Neural cell (in vitro differentiated cells): Measurements from ENCODE around the gene HIBADH. TPM values are rescaled to one million over a fixed set of nuclear protein-coding genes. Genes with fewer than 3 reads are reported as not detected.

Experiments
- H2AFZ ChIP-seq: fragments of 200-600, 300-800 bp; sonication (generic), shearing (Covaris generic); 2 replicates; pipeline ENCODE4 v1.6.0; 2014; ENCODE audit warnings: low read depth, mild to moderate bottlenecking, antibody characterized with exemption, low read length, moderate library complexity
- H3F3A ChIP-seq: fragments of 200-600 bp; shearing (Covaris generic); 2 replicates; pipeline ENCODE4 v1.6.1; 2016; ENCODE audit warnings: mild to moderate bottlenecking, moderate library complexity, mixed read lengths, antibody characterized with exemption, low read length; ENCODE audit not compliant: insufficient read depth, poor library complexity, severe bottlenecking
- H3K27ac ChIP-seq: fragments of 200-600, 300-800 bp; sonication (generic), shearing (Covaris generic); 2 replicates; pipeline ENCODE4 v1.5.1; 2014; ENCODE audit warnings: mild to moderate bottlenecking, low read length, moderate library complexity
- H3K27me3 ChIP-seq: fragments of 300-800, 200-600 bp; sonication (generic), shearing (Covaris generic); 2 replicates; pipeline ENCODE4 v1.6.0; 2014; ENCODE audit warnings: mild to moderate bottlenecking, low read depth, low read length, moderate library complexity; ENCODE audit not compliant: insufficient read depth
- H3K36me3 ChIP-seq: fragments of 300-800, 200-600 bp; sonication (generic), shearing (Covaris generic); 2 replicates; pipeline ENCODE4 v1.5.1; 2014; ENCODE audit warnings: mild to moderate bottlenecking, antibody characterized with exemption, low read length, moderate library complexity; ENCODE audit not compliant: insufficient read depth
- H3K4me2 ChIP-seq: fragments of 300-800, 200-600 bp; sonication (generic), shearing (Covaris generic); 2 replicates; pipeline ENCODE4 v1.6.0; 2014; ENCODE audit warnings: mild to moderate bottlenecking, low read length
- H3K4me3 ChIP-seq: fragments of 300-800, 200-600 bp; sonication (generic), shearing (Covaris generic); 2 replicates; pipeline ENCODE4 v1.5.1; 2014; ENCODE audit warnings: mild to moderate bottlenecking, low read length, moderate library complexity
- H3K79me2 ChIP-seq: fragments of 200-600 bp; shearing (Covaris generic); replicated peaks from 2 replicates; pipeline ENCODE4 v1.6.0; 2014; ENCODE audit warnings: mild to moderate bottlenecking, low read length, moderate library complexity; ENCODE audit not compliant: insufficient read depth
- H3K9ac ChIP-seq: fragments of 300-800, 200-600 bp; sonication (generic), shearing (Covaris generic); 2 replicates; pipeline ENCODE4 v1.6.1; 2016; ENCODE audit warnings: mild to moderate bottlenecking, low read length, mixed read lengths
- H3K9me2 ChIP-seq: fragments of 200-600 bp; shearing (Covaris generic); 2 replicates; pipeline ENCODE4 v1.6.1; 2016; ENCODE audit warnings: mild to moderate bottlenecking, low read length, mixed read lengths; ENCODE audit not compliant: insufficient read depth
- H3K9me3 ChIP-seq: fragments of 200-600, 300-800 bp; sonication (generic), shearing (Covaris generic); 2 replicates; pipeline ENCODE4 v1.6.1; 2016; ENCODE audit warnings: mild to moderate bottlenecking, mixed run types, low read length, moderate library complexity, mixed read lengths
- H4K20me1 ChIP-seq: fragments of 200-600 bp; shearing (Covaris generic); 2 replicates; pipeline ENCODE4 v1.6.1; 2016; ENCODE audit warnings: mild to moderate bottlenecking, mixed run types; ENCODE audit not compliant: insufficient read depth
- EP300 ChIP-seq: fragments of 450-650 bp; conservative IDR thresholded peaks from 2 replicates; pipeline ENCODE4 v1.6.1; 2014; ENCODE audit warnings: antibody characterized with exemption, mild to moderate bottlenecking, moderate library complexity; ENCODE audit not compliant: poor library complexity, severe bottlenecking
- EZH2 ChIP-seq: fragments of 200-600, 300-800 bp; shearing (Covaris generic), sonication (generic); IDR thresholded peaks from 2 replicates; pipeline ENCODE4 v1.6.1; 2014; ENCODE audit warnings: antibody characterized with exemption, low read length, borderline replicate concordance, mild to moderate bottlenecking; ENCODE audit not compliant: insufficient read depth, poor library complexity, severe bottlenecking
- MXI1 ChIP-seq: fragments of 450-650 bp; conservative IDR thresholded peaks from 2 replicates; pipeline ENCODE4 v1.6.1; 2014; ENCODE audit warnings: antibody characterized with exemption, mild to moderate bottlenecking; ENCODE audit not compliant: poor library complexity, severe bottlenecking
- POLR2AphosphoS5 ChIP-seq: IDR thresholded peaks from 2 replicates; pipeline ENCODE4 v1.6.1; 2012
- RAD21 ChIP-seq: fragments of 450-650 bp; conservative IDR thresholded peaks from 2 replicates; pipeline ENCODE4 v1.6.1; 2014; ENCODE audit warnings: antibody characterized with exemption, mild to moderate bottlenecking, moderate library complexity
- SMC3 ChIP-seq: fragments of 450-650 bp; conservative IDR thresholded peaks from 2 replicates; pipeline ENCODE4 v1.6.1; 2014; ENCODE audit warnings: antibody characterized with exemption, mild to moderate bottlenecking, moderate library complexity; ENCODE audit not compliant: poor library complexity
- TAF1 ChIP-seq: IDR thresholded peaks from 2 replicates; pipeline ENCODE4 v1.6.1; 2012; ENCODE audit warnings: low read depth
- polyA plus RNA-seq: library from polyadenylated mRNA; depleted of rRNA; stranded (reverse); fragments of >200 nt; gene quantifications from 2 replicates; pipeline ENCODE4 v1.2.3, GENCODE V29; 2014
- TF ChIP-seq, protein P1 (sequence below): IDR thresholded peaks from 2 replicates; pipeline ENCODE4 v1.6.1; 2012; ENCODE audit warnings: borderline replicate concordance
- TF ChIP-seq, protein P2 (sequence below): fragments of 450-650 bp; IDR thresholded peaks from 2 replicates; pipeline ENCODE4 v1.5.1; 2014; ENCODE audit warnings: antibody characterized with exemption, mild to moderate bottlenecking, moderate library complexity; ENCODE audit not compliant: poor library complexity, severe bottlenecking

The HIBADH gene
- polyA plus RNA-seq, 1 donor from 2014 or later, result 14.4 TPM

DNA sequence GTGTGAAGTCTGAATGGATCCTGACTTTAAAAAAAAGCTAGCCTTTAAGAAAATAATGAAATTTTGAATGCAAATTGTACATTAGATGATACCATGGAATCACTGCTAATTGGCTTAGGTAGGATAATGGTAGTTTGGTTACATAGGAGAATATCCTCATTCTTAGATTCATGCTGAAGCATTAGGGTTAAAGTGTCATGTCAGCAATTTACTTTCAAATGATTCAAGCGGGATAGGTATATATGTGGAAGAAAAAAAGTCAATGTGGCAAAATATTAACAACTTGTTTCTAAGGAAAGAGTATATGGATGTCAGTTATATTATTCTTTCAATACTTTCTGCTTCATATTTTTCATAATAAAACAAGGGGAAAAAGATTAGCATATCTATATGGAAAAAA is 7.5 kb downstream of the HIBADH start:
- H4K20me1 ChIP-seq, result no peaks in the 10 kb centered on the region
- no peak overlapping the region for H3K27ac ChIP-seq
- H3F3A ChIP-seq, result no peaks in the 10 kb centered on the region
- H2AFZ ChIP-seq, result no peak overlapping the region
- no peaks in the 10 kb centered on the region for H3K9me2 ChIP-seq
- no peak overlapping the region for H3K9ac ChIP-seq
- no peaks in the 10 kb centered on the region for H3K79me2 ChIP-seq
- no peaks in the 10 kb centered on the region for H3K36me3 ChIP-seq
- H3K9me3 ChIP-seq, result no peaks in the 10 kb centered on the region
- TF ChIP-seq POLR2AphosphoS5 (no peak), EZH2 (no peak), SMC3 (no peak), RAD21 (no peak), EP300 (no peak), MXI1 (no peak), TAF1 (no peak)
- TF ChIP-seq, protein P1, sequence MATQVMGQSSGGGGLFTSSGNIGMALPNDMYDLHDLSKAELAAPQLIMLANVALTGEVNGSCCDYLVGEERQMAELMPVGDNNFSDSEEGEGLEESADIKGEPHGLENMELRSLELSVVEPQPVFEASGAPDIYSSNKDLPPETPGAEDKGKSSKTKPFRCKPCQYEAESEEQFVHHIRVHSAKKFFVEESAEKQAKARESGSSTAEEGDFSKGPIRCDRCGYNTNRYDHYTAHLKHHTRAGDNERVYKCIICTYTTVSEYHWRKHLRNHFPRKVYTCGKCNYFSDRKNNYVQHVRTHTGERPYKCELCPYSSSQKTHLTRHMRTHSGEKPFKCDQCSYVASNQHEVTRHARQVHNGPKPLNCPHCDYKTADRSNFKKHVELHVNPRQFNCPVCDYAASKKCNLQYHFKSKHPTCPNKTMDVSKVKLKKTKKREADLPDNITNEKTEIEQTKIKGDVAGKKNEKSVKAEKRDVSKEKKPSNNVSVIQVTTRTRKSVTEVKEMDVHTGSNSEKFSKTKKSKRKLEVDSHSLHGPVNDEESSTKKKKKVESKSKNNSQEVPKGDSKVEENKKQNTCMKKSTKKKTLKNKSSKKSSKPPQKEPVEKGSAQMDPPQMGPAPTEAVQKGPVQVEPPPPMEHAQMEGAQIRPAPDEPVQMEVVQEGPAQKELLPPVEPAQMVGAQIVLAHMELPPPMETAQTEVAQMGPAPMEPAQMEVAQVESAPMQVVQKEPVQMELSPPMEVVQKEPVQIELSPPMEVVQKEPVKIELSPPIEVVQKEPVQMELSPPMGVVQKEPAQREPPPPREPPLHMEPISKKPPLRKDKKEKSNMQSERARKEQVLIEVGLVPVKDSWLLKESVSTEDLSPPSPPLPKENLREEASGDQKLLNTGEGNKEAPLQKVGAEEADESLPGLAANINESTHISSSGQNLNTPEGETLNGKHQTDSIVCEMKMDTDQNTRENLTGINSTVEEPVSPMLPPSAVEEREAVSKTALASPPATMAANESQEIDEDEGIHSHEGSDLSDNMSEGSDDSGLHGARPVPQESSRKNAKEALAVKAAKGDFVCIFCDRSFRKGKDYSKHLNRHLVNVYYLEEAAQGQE, result no peak
- TF ChIP-seq, protein P2, sequence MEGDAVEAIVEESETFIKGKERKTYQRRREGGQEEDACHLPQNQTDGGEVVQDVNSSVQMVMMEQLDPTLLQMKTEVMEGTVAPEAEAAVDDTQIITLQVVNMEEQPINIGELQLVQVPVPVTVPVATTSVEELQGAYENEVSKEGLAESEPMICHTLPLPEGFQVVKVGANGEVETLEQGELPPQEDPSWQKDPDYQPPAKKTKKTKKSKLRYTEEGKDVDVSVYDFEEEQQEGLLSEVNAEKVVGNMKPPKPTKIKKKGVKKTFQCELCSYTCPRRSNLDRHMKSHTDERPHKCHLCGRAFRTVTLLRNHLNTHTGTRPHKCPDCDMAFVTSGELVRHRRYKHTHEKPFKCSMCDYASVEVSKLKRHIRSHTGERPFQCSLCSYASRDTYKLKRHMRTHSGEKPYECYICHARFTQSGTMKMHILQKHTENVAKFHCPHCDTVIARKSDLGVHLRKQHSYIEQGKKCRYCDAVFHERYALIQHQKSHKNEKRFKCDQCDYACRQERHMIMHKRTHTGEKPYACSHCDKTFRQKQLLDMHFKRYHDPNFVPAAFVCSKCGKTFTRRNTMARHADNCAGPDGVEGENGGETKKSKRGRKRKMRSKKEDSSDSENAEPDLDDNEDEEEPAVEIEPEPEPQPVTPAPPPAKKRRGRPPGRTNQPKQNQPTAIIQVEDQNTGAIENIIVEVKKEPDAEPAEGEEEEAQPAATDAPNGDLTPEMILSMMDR, result no peak
- H3K4me3 ChIP-seq, result no peak overlapping the region
- no peaks in the 10 kb centered on the region for H3K27me3 ChIP-seq
- H3K4me2 ChIP-seq, result no peak overlapping the region

DNA sequence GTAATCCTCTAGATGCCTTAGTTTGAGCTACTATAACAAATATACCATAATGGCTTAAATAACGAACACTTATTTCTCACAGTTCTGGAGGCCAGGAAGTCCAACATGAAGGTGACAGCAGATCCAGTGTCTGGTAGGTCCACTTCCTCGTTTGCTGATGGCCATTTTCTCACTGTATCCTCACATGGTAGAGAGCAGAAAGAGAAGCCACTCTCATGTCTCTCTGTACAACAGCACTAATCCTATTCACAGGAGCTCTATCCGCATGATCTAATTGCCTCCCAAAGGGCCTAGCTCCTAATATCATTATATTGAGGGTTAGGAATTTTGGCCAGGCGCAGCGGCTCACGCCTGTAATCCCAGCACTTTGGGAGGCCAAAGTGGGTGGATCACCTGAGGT is 10.2 kb downstream of the HIBADH start:
- no peak overlapping the region for H3K27ac ChIP-seq
- no peaks in the 10 kb centered on the region for H3K9me3 ChIP-seq
- H3K36me3 ChIP-seq, result no peaks in the 10 kb centered on the region
- no peaks in the 10 kb centered on the region for H3K27me3 ChIP-seq
- no peak overlapping the region for H3K9ac ChIP-seq
- H3F3A ChIP-seq, result no peaks in the 10 kb centered on the region
- H2AFZ ChIP-seq, result no peak overlapping the region
- H3K9me2 ChIP-seq, result no peaks in the 10 kb centered on the region
- H4K20me1 ChIP-seq, result no peaks in the 10 kb centered on the region
- TF ChIP-seq RAD21 (no peak), EZH2 (no peak), MXI1 (no peak), SMC3 (no peak), TAF1 (no peak), EP300 (no peak), POLR2AphosphoS5 (no peak)
- TF ChIP-seq, protein P2, result no peak
- TF ChIP-seq, protein P1, result no peak
- H3K79me2 ChIP-seq, result no peaks in the 10 kb centered on the region
- no peak overlapping the region for H3K4me3 ChIP-seq
- H3K4me2 ChIP-seq, result no peak overlapping the region
